IMR-90 (cell line): Measurements from ENCODE around the gene HSPA12A. TPM values are rescaled to one million over a fixed set of nuclear protein-coding genes. Genes with fewer than 3 reads are reported as not detected.

Experiments used
- ATAC-seq: fragments of 200-7000 bp; cut with Tn5 transposase; 2 replicates; pipeline ENCODE4 v1.9.1; 2020; ENCODE audit warnings: low read depth, mild to moderate bottlenecking, moderate library complexity
- BruUV-seq: library from RNA; stranded (reverse); fragments of 400-500 nt; replicated peaks from 2 replicates; lab custom pipeline; 2021; lab: Mats Ljungman, UMichigan
- CTCF ChIA-PET: fragments of 300-600 bp; formaldehyde crosslinking; extraction: SDS; loops from one replicate; lab custom pipeline; 2021; ENCODE audit warnings: antibody characterized with exemption; lab: Yijun Ruan, JAX
- POLR2A ChIA-PET: fragments of 300-600 bp; sonication (Branson Sonifier 250); formaldehyde crosslinking; loops from one replicate; lab custom pipeline; 2022; ENCODE audit warnings: antibody characterized with exemption; ENCODE audit not compliant: unreplicated experiment; lab: Charles Lee
- DNase-seq: peaks from one replicate; pipeline ENCODE4 v3.0.0; 2013
- H2AFZ ChIP-seq: replicated peaks from 2 replicates; pipeline ENCODE3; 2013; ENCODE audit warnings: low read length, mild to moderate bottlenecking; ENCODE audit not compliant: poor library complexity
- H2AK5ac ChIP-seq: 2 replicates; pipeline ENCODE4 v1.6.1; 2013; ENCODE audit warnings: low read depth, low read length, inconsistent platforms
- H2AK9ac ChIP-seq: replicated peaks from 2 replicates; pipeline ENCODE3; 2013; ENCODE audit warnings: mild to moderate bottlenecking, low read depth, low read length, moderate library complexity; ENCODE audit not compliant: poor library complexity
- H2BK120ac ChIP-seq: 2 replicates; pipeline ENCODE4 v1.6.1; 2013; ENCODE audit warnings: low read depth, low read length, inconsistent platforms
- H2BK15ac ChIP-seq: 3 replicates; pipeline ENCODE4 v1.6.1; 2013; ENCODE audit warnings: low read depth, low read length, inconsistent platforms
- H2BK20ac ChIP-seq: 2 replicates; pipeline ENCODE4 v1.6.1; 2013; ENCODE audit warnings: low read depth, mild to moderate bottlenecking, inconsistent platforms, low read length, moderate library complexity
- H2BK5ac ChIP-seq: 2 replicates; pipeline ENCODE4 v1.6.1; 2013; ENCODE audit warnings: mild to moderate bottlenecking, low read depth, low read length, inconsistent platforms; ENCODE audit not compliant: poor library complexity, severe bottlenecking
- H3K14ac ChIP-seq: replicated peaks from 2 replicates; pipeline ENCODE4 v1.6.1; 2013; ENCODE audit warnings: low read depth, low read length, inconsistent platforms
- H3K18ac ChIP-seq: 2 replicates; pipeline ENCODE4 v1.6.1; 2013; ENCODE audit warnings: low read depth, low read length, control low read depth
- H3K23ac ChIP-seq: 2 replicates; pipeline ENCODE4 v1.6.1; 2013; ENCODE audit warnings: low read depth, low read length, inconsistent platforms
- H3K27ac ChIP-seq: 2 replicates; pipeline ENCODE4 v1.5.1; 2013; ENCODE audit warnings: mild to moderate bottlenecking, control low read depth, low read length; ENCODE audit not compliant: insufficient read depth
- H3K27me3 ChIP-seq: 2 replicates; pipeline ENCODE4 v1.6.1; 2013; ENCODE audit warnings: low read length; ENCODE audit not compliant: control insufficient read depth, insufficient read depth
- H3K36me3 ChIP-seq: 2 replicates; pipeline ENCODE4 v1.6.1; 2013; ENCODE audit warnings: low read length, mixed read lengths; ENCODE audit not compliant: control insufficient read depth, insufficient read depth
- H3K4ac ChIP-seq: 2 replicates; pipeline ENCODE4 v1.6.1; 2013; ENCODE audit warnings: low read depth, low read length, inconsistent platforms
- H3K4me1 ChIP-seq: 2 replicates; pipeline ENCODE4 v1.6.1; 2013; ENCODE audit warnings: low read length, mixed read lengths; ENCODE audit not compliant: control insufficient read depth, insufficient read depth
- H3K4me2 ChIP-seq: 2 replicates; pipeline ENCODE4 v1.6.1; 2013; ENCODE audit warnings: low read depth, mild to moderate bottlenecking, control low read depth, low read length, moderate library complexity
- H3K4me3 ChIP-seq: 2 replicates; pipeline ENCODE4 v1.5.1; 2013; ENCODE audit warnings: low read depth, mild to moderate bottlenecking, control low read depth, low read length, moderate library complexity; ENCODE audit not compliant: insufficient read depth
- H3K56ac ChIP-seq: 2 replicates; pipeline ENCODE4 v1.6.1; 2013; ENCODE audit warnings: low read length, inconsistent platforms; ENCODE audit not compliant: insufficient read depth; ENCODE audit errors: extremely low read depth
- H3K79me1 ChIP-seq, 2 experiments: 2 replicates each; pipeline ENCODE4 v1.6.1; 2013; ENCODE audit warnings: low read length in 2 of 2, inconsistent platforms in 1 of 2, low read depth in 1 of 2
- H3K9ac ChIP-seq: 2 replicates; pipeline ENCODE4 v1.6.1; 2013; ENCODE audit warnings: low read depth, low read length, control low read depth
- H3K9me1 ChIP-seq: 2 replicates; pipeline ENCODE4 v1.6.1; 2013; ENCODE audit warnings: low read length, inconsistent platforms; ENCODE audit not compliant: insufficient read depth
- H3K9me3 ChIP-seq: 2 replicates; pipeline ENCODE4 v1.6.1; 2013; ENCODE audit warnings: low read length; ENCODE audit not compliant: control insufficient read depth, insufficient read depth
- H4K20me1 ChIP-seq: 2 replicates; pipeline ENCODE4 v1.6.1; 2013; ENCODE audit warnings: low read length, inconsistent platforms; ENCODE audit not compliant: insufficient read depth
- H4K5ac ChIP-seq: 2 replicates; pipeline ENCODE4 v1.6.1; 2013; ENCODE audit warnings: mild to moderate bottlenecking, low read depth, low read length, control low read depth
- H4K8ac ChIP-seq, 2 experiments: 2 replicates each; pipeline ENCODE4 v1.6.1; 2013; ENCODE audit warnings: low read depth in 2 of 2, low read length in 2 of 2, control low read depth in 1 of 2, inconsistent platforms in 1 of 2
- H4K91ac ChIP-seq: 2 replicates; pipeline ENCODE4 v1.6.1; 2013; ENCODE audit warnings: low read depth, low read length, inconsistent platforms; ENCODE audit not compliant: insufficient read depth
- CEBPB ChIP-seq: IDR thresholded peaks from 2 replicates; pipeline ENCODE4 v1.6.1; 2012; ENCODE audit warnings: low read depth, low read length, improper control_type of control experiment
- ELK1 ChIP-seq: fragments of 150-350 bp; IDR thresholded peaks from 2 replicates; pipeline ENCODE4 v1.6.1; 2016; ENCODE audit warnings: low read depth, mild to moderate bottlenecking, low read length, moderate library complexity, borderline replicate concordance
- MAZ ChIP-seq: IDR thresholded peaks from 2 replicates; pipeline ENCODE4 v1.6.1; 2012; ENCODE audit warnings: low read depth, mild to moderate bottlenecking, low read length, improper control_type of control experiment, moderate library complexity, borderline replicate concordance
- NFE2L2 ChIP-seq: fragments of 150-350 bp; IDR thresholded peaks from 2 replicates; pipeline ENCODE4 v1.6.1; 2016; ENCODE audit warnings: low read depth, mild to moderate bottlenecking, low read length
- POLR2A ChIP-seq: IDR thresholded peaks from 2 replicates; pipeline ENCODE4 v1.6.1; 2012; ENCODE audit warnings: mild to moderate bottlenecking, low read depth, low read length
- RAD21 ChIP-seq: IDR thresholded peaks from 2 replicates; pipeline ENCODE4 v1.6.1; 2012; ENCODE audit warnings: low read length, improper control_type of control experiment
- RCOR1 ChIP-seq: IDR thresholded peaks from 2 replicates; pipeline ENCODE4 v1.6.1; 2012; ENCODE audit warnings: mild to moderate bottlenecking, low read length, improper control_type of control experiment; ENCODE audit not compliant: insufficient replicate concordance
- RFX5 ChIP-seq: IDR thresholded peaks from 2 replicates; pipeline ENCODE4 v1.8.0; 2012; ENCODE audit warnings: low read depth, mild to moderate bottlenecking, low read length, moderate library complexity
- SMC3 ChIP-seq: fragments of 150-350 bp; IDR thresholded peaks from 2 replicates; pipeline ENCODE4 v1.6.1; 2016; ENCODE audit warnings: low read depth, mild to moderate bottlenecking, antibody characterized with exemption, low read length, moderate library complexity
- WGBS, 2 experiments: methylation state at CpG; one replicate each; pipeline versions ENCODE4 v1.1.5 to v1.1.7; 2013; ENCODE audit warnings: missing lambda C conversion rate in 2 of 2; ENCODE audit not compliant: insufficient read length in 1 of 2; ENCODE audit errors: extremely low coverage in 2 of 2; 5-methylcytosine and 5-hydroxymethylcytosine counted together
- dilution Hi-C: fragments of 300-500 bp; cut with HindIII; formaldehyde crosslinking; loops from one replicate; pipeline ENCODE4 v1.14.3; 2018; ENCODE audit warnings: low sequenced_read_pairs; ENCODE audit not compliant: unreplicated experiment
- in situ Hi-C: fragments of 300-500 bp; cut with MboI; formaldehyde crosslinking; loops from 3 replicates; pipeline ENCODE4 v1.14.3; 2019; ENCODE audit warnings: low sequenced_read_pairs, inconsistent platforms, mixed read lengths
- intact Hi-C: fragments of 100-400 bp; cut with micrococcal nuclease; formaldehyde crosslinking; loops from 2 replicates; pipeline ENCODE4 v1.10.0; 2022
- polyA plus RNA-seq, 3 experiments: library from polyadenylated mRNA; depleted of rRNA; stranded (reverse); fragments of >200 nt; gene quantifications; 2 replicates each; pipeline ENCODE4 v1.2.3, GENCODE V29; 2012; ENCODE audit warnings: low replicate concordance in 1 of 3
- total RNA-seq: library from RNA; depleted of rRNA; stranded (reverse); fragments of >200 nt; gene quantifications from 2 replicates; pipeline ENCODE4 v1.2.3, GENCODE V29; 2012
- TF ChIP-seq, protein P1 (sequence below): fragments of 150-350 bp; IDR thresholded peaks from 2 replicates; pipeline ENCODE4 v1.6.1; 2017; ENCODE audit warnings: mild to moderate bottlenecking, antibody characterized with exemption, low read length, low read depth
- TF ChIP-seq, protein P2 (sequence below): conservative IDR thresholded peaks from 2 replicates; pipeline ENCODE4 v1.5.1; 2012; ENCODE audit warnings: mild to moderate bottlenecking, low read depth, low read length, improper control_type of control experiment

HSPA12A gene
- total and polyA plus RNA-seq, 2 of the 4 experiments (the other 2 are of a cell fraction): 16.1 to 16.7 TPM

DNA sequence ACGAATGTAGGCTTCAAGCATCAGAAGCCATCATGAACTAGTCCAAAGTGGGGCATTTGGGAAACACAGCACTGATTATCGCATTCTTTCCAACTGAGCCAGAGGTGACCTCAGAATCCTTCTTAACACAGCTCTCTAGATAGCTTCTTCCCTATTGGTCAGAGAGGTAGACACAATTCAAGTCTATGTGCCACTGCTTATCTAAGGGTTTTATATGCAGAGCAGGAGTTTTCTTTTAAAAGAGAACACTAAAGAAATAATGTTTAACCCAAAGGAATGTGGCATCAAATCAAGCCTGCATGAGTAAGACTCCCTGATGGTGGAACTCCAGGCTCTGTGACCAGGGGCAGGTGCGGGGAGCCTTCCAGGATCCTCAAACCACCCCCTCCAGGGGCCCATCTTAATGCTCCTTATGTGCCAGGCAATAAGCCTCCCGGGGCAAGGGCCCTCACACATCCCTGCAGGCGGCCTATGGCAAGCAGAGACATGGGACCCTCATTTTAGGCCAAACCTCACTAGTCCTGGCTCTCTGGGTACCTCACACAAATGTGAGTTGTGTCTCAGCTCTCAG, 13.8 kb downstream of the HSPA12A start:
- 100% methylated on average over 3 of the region's 5 CpGs; no CpG with 5 or more reads in 1 of the 2 experiments for WGBS, 2 experiments
- Histone ChIP-seq H3K14ac (no peak overlapping the region), H3K4ac (no peak overlapping the region), H3K79me1 (peaks cover 34 to 78% of the 10 kb centered on the region in 2 experiments), H3K4me3 (no peak overlapping the region), H4K20me1 (no peaks in the 10 kb centered on the region), H4K5ac (no peak overlapping the region), H2BK20ac (no peak overlapping the region), H4K8ac (no peak overlapping the region), H3K4me1 (peaks cover 15% of the 10 kb centered on the region), H3K36me3 (no peaks in the 10 kb centered on the region), H4K91ac (no peak overlapping the region), H3K23ac (no peak overlapping the region), H3K4me2 (no peak overlapping the region), H3K9ac (no peak overlapping the region), H2AK5ac (no peak overlapping the region), H3K9me1 (peaks cover 18% of the 10 kb centered on the region), H2BK15ac (no peak overlapping the region), H3K9me3 (no peaks in the 10 kb centered on the region), H2AK9ac (no peak overlapping the region), H3K27me3 (no peaks in the 10 kb centered on the region), H3K27ac (no peak overlapping the region), H2BK5ac (no peak overlapping the region), H3K56ac (no peak overlapping the region), H2BK120ac (no peak overlapping the region), H2AFZ (no peak overlapping the region), H3K18ac (no peak overlapping the region)
- CTCF ChIA-PET: interaction anchor here (0.7 kb wide), 1 partner anchor 9 kb away, joined by 3 read pairs; no protein-coding TSS in a partner anchor
- POLR2A ChIA-PET: no interaction called here
- no TSS peak for BruUV-seq
- ATAC-seq (peak; percentile 62), DNase-seq (peak; percentile 71)
- dilution Hi-C loops: no loop called here
- in situ Hi-C loops: no loop called here
- no peak for TF ChIP-seq SMC3
- TF ChIP-seq RCOR1: no peak
- TF ChIP-seq MAZ: no peak
- TF ChIP-seq RAD21: no peak
- no peak for TF ChIP-seq ELK1
- no peak for TF ChIP-seq NFE2L2
- TF ChIP-seq, protein P1, sequence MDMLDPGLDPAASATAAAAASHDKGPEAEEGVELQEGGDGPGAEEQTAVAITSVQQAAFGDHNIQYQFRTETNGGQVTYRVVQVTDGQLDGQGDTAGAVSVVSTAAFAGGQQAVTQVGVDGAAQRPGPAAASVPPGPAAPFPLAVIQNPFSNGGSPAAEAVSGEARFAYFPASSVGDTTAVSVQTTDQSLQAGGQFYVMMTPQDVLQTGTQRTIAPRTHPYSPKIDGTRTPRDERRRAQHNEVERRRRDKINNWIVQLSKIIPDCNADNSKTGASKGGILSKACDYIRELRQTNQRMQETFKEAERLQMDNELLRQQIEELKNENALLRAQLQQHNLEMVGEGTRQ: no peak
- TF ChIP-seq, protein P2, sequence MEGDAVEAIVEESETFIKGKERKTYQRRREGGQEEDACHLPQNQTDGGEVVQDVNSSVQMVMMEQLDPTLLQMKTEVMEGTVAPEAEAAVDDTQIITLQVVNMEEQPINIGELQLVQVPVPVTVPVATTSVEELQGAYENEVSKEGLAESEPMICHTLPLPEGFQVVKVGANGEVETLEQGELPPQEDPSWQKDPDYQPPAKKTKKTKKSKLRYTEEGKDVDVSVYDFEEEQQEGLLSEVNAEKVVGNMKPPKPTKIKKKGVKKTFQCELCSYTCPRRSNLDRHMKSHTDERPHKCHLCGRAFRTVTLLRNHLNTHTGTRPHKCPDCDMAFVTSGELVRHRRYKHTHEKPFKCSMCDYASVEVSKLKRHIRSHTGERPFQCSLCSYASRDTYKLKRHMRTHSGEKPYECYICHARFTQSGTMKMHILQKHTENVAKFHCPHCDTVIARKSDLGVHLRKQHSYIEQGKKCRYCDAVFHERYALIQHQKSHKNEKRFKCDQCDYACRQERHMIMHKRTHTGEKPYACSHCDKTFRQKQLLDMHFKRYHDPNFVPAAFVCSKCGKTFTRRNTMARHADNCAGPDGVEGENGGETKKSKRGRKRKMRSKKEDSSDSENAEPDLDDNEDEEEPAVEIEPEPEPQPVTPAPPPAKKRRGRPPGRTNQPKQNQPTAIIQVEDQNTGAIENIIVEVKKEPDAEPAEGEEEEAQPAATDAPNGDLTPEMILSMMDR: no peak
- TF ChIP-seq RFX5: no peak
- TF ChIP-seq CEBPB: no peak
- no peak for TF ChIP-seq POLR2A
- intact Hi-C loops: no loop called here
